Measurements from ENCODE around the gene NID2.

The NID2 gene, protein sequence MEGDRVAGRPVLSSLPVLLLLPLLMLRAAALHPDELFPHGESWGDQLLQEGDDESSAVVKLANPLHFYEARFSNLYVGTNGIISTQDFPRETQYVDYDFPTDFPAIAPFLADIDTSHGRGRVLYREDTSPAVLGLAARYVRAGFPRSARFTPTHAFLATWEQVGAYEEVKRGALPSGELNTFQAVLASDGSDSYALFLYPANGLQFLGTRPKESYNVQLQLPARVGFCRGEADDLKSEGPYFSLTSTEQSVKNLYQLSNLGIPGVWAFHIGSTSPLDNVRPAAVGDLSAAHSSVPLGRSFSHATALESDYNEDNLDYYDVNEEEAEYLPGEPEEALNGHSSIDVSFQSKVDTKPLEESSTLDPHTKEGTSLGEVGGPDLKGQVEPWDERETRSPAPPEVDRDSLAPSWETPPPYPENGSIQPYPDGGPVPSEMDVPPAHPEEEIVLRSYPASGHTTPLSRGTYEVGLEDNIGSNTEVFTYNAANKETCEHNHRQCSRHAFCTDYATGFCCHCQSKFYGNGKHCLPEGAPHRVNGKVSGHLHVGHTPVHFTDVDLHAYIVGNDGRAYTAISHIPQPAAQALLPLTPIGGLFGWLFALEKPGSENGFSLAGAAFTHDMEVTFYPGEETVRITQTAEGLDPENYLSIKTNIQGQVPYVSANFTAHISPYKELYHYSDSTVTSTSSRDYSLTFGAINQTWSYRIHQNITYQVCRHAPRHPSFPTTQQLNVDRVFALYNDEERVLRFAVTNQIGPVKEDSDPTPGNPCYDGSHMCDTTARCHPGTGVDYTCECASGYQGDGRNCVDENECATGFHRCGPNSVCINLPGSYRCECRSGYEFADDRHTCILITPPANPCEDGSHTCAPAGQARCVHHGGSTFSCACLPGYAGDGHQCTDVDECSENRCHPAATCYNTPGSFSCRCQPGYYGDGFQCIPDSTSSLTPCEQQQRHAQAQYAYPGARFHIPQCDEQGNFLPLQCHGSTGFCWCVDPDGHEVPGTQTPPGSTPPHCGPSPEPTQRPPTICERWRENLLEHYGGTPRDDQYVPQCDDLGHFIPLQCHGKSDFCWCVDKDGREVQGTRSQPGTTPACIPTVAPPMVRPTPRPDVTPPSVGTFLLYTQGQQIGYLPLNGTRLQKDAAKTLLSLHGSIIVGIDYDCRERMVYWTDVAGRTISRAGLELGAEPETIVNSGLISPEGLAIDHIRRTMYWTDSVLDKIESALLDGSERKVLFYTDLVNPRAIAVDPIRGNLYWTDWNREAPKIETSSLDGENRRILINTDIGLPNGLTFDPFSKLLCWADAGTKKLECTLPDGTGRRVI (N-terminal part only)

DNA sequence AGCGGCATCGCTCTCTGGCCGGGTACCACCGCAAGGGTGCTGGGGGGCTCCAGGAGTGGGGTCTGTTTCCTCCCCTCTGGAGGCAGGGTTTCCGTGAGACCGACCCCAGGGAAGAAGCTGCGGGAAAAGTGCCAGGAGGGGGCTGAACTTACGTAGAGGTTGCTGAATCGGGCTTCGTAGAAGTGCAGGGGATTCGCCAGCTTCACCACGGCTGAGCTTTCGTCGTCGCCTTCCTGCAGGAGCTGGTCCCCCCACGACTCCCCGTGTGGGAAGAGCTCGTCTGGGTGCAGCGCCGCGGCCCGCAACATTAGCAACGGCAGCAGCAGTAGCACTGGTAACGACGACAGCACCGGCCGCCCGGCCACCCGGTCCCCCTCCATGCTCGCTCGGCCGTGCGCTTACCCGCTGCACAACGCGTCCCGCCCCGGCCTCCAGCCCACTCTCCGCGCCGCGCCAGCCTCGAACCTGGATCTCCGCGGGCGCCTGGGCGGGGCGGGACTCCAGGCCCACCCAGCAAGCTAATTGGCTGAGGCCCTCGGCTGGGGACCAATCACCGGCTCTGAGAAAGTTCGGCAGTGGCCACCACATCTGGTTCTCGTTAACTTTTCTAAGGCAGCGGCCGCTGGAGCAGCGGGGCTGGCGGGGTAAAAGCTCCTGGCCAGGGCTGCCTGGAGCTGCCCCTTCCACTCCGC, at the start of gene NID2:
Gene NID2 (minus strand): TSS at position 445 of the 692 bp plus-strand sequence. CDS start 65 bp downstream, at position 380.
- no peak for DNase-seq

DNA sequence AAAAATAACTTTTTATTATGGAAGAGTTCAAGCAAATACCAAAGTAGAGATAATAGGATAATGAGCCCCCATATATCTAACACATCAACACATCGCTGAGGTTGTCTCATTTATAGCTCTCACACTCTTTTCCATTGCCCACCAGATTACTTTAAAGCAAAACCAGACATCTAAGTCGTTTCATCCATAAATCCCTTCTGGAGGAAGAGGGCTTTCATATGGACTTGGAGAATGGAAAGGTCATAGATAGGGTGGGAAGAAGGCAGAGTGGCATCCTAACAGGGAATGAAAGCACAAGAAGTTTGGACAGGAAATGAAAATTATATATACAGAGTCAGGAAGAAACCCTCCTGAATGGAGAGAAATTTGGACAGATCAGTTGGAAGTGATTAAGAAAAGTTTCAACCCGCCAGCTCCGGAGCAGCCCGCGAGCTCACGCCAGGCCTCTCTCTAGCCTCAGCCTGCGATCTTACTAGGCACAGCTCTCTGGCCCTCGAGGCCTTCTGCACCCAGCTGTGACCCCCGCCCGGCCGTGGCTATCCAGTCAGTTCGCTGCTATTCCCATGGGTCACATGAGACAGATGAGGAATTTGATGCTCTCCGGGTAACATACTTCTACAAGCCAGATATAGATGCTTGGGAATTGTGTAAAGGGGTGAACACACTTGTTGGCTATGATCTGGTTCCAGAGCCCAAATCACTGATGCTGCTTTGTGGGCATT, 48.4 kb upstream of the NID2 start:
- no peak for DNase-seq

DNA sequence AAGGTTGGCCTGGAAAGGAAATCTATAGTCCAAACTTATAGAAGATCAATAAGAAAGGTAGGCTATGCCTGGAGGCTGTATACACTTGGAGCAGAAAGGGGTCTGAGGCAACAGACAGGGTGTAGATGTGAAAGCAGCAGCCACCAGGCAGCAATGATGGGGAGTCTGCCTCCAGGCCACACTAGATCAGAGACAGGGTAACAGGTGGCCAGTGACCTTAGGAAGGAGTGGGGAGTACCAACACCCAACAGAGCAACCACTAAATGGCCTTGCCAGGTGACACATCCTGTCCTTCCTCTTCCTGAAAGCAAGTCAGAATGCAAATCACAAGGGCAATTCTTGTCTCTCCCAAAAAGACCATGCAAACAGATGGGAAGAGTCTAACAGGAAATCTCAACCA, 46.4 kb upstream of the NID2 start:
- DNase-seq = no peak

DNA sequence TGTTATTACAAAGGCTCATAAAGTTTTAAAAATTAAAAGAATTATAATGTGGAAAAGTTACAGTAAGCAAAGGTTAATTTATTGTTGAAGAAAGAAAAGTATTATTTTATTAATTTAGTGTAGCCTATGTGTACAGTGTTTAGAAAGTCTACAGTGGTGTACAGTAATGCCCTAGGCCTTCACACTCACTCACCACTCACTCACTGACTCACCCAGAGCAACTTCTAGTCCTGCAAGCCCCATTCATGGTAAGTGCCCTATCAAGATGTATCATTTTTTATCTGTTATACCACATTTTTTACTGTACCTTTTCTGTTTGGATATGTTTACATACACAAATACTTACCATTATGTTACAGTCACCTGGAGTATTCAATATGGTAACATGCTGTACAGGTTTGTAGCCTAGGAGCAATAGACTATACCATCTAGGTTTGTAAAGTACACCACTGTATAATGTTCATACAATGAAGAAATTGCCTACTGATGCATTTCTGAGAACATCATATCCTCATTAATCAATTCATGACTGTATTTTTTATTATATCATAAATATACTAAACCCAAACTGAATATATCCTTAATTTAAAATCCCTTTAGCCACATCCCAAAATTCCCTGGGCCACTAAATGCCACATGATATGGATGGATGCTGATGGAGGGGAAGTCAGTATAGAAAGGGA, 43.6 kb upstream of the NID2 start:
- DNase-seq = no peak

DNA sequence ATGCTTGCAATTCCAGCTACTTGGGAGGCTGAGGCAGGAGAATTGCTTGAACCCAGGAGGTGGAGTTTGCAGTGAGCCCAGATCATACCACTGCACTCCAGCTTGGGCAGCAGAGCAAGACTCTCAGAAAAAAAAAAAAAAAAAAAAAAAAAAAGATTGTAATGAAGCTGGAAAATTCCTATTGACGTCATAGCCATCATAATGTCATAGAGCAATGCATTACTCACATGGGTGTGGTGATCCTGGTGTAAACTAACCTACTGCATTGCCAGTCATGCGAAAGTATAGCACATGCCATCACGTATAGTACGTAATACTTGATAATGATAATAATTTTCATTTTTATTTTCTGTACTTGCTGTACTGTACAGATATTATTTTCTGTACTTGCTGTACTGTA, 42.7 kb upstream of the NID2 start:
- no peak for DNase-seq

DNA sequence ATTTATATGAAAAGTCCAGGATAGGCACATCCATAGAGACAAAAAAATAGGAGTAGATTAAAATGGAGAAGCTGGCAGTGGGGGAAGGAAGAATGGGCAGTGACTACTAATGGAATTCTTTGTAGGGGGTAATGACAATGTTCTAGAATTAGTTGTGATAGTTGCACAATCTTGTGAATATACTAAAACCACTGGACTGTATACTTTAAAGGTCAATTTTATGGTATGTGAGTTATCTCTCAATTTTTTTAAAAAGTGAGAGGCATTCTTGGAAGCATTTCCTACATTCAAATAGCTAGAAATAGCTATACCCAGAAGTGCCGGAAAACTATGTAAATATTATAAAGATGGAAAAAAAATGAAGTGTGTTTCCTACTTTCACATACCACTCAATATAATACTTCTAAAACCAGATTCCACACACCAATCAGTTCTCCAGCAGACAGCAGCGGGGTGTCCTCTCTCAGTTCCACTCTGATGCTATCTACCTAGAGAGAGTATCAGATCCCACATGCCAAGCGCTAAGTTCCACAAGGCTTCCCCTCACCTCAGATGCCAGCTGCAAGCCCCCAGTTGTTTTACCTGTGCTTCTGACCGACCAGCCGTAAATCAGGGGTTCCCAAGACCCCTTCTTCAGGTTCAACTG, 41.7 kb upstream of the NID2 start:
- no peak for DNase-seq

DNA sequence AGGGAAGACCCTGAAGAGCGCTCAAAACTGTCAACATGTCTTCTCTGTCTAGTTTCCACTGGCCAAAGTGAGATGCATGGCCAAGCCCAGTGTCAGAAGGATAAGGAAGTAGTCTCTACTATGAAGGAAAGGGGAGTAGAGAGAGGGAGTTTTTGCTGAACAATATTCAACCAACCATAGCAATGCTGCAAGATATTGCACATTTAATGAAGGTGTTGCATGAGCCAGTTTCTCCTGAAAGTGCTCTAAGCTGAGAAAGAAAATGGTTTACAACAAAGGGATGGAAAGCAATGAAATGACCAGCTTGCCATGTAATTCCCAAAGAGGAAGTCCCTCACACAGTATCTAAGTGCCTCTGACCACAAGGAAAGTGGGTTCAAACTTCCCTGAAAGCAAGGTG, 40.0 kb upstream of the NID2 start:
- no peak for DNase-seq

DNA sequence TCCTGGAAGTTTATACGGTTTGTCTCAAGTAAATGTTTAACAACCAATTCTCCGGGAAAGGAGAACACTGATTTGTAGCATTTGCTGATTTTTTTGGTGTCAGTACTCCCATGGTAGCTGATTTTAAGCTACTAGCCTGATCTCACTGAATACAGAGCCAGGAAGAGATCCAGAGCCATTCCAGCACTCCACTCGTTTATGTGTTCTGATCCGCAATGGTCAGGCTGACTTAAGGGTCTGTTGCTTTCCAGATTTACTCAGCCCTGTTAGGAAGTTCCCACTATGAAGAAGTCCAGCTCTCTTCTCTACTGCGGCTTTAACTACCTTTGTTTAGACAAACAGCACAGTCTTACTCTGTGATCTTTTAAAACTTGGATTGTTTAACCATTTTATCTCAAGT, 38.0 kb upstream of the NID2 start:
- no peak for DNase-seq

DNA sequence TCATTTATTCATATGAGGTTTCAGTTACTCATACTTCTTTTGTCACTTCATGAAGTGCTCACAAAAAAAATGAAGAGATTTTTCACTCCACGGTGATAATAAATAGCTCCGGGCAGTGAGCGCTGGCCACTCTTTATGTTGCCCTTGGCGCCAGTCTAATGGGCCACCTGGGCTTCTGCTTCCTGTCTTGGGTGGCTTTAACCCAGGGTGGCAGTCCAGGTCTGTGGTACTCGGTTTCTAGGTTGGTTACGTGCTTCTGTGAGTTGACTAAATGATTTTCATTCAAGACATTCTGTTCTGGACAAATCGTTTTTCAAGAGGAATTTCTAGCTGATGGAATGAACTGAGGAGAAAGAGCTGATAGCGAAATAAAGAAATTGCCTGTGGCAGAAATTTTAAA, 34.6 kb upstream of the NID2 start:
- no peak for DNase-seq

DNA sequence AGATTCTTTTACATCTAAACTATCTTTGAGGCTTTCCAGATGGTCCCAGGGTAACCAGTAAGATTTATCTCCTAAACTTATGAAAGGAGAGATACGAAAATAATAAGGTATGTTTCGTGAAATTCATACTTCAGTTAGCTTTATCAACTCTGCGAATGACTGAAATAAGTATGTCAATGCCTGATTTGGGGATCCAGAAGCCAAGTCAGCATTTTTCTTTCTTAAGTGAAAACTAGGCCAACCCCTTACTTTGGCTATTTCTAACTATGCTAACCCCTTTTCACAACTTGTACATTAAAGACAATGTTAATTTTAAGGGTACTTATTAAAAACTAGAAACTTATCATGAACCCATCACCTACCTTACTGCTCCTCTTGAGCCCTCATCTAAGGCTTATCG, 26.9 kb upstream of the NID2 start:
- DNase-seq = no peak

DNA sequence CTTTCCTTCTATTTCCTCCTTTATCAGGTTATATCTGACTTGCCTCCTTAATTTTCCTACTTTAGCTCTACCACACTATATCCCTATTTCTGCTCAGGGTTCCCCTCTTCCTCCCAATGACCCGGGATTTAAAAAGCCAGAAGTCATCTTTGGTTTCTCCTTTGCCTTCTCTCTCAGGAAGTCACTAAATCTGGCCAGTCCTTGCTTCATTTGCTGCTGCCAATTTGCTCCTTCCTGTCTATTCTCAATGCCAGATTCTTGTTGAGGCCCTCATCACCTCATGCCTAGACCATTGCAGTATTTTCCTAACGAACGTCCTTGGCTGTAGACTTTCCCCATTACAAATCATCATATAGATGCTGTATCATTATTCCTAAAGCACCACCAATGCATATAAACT, 26.5 kb upstream of the NID2 start:
- DNase-seq = no peak

DNA sequence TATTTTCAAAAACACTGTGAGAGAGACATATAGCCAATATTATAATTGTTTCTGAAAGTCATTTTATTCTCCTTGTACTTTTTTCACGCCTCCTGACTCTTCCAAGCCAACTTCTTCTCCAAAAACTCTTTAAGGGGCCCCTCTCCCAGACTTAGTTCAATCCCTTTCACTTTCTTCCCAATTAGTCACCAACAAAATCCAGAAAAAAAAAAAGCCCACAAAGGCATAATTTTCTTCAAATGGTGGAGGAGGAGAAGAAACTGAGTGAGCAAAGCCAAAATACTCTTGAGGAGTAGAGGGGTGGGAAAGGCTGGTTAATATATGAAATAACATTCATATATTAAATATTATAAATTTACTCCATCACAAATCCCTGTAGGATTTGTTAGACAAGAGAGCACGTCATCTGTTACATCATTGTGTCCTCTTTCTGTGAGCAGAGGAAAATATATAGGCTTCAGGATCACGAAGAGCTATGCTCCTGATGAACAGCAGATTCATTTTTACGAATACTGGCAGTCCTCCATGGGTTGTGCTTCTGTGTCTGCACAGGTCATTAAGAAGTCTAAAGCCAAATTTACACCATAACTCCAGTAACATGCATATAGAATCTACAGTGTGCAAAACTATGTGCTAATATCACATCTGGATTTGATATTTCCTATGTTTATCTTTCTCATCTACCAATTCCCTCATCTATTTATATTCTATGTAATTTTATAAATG, 25.9 kb upstream of the NID2 start:
- no peak for DNase-seq

DNA sequence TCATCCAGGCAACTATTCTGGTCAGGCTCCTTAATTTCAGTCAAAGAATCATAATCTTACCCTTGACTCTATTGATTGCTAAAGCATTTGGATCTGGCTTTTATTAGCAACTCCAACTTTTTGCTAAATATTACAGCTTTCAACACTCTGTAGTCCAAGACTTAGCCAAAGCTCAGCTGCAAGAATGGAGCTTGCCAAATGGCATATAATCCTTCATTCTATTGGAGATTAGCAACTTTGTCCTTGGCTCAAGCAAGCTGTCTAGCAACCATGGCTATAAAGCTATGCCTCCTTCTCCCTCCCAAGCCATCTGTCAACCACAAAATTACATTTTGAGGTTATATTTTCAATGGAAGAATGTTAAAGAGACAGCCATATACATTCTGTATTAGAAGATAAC, 23.1 kb upstream of the NID2 start:
- no peak for DNase-seq

DNA sequence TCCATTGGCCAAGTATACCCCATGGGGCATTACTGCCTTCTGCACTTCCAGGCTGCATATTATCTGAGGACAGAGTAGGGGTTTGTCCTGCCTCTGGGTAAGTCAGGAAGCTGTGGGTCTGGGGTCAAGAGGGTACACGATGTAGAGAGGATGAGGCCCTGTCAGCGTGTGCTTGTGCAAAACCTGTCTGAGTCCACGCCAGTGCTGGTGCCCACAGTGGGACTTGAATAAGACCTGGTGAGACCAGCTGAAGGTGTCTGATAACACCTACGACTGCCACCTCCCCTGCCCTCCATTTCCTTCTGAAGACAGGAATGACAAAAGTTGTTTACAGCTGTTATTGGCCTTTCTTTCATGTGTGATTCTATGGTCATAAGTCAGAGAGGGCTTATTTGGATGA, 22.1 kb upstream of the NID2 start:
- DNase-seq = no peak

DNA sequence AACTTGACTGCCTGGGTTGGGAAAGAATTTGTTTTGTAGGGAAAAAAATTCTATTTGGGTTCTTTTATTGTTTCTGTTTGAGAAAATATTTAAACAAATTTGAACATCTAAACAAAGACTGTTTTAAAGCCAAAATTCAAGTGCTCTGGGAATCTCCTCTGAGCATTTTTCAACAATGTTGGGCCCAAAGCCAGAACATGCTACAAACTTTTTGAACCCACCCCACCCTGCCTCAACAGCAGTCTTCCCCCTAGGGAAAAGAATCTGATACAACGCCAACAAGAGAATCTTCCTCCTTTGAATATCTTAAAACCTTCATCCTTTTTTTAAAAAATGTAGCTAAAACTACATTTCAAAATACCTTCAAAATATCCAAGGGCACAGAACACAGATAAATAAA, 20.4 kb upstream of the NID2 start:
- no peak for DNase-seq

DNA sequence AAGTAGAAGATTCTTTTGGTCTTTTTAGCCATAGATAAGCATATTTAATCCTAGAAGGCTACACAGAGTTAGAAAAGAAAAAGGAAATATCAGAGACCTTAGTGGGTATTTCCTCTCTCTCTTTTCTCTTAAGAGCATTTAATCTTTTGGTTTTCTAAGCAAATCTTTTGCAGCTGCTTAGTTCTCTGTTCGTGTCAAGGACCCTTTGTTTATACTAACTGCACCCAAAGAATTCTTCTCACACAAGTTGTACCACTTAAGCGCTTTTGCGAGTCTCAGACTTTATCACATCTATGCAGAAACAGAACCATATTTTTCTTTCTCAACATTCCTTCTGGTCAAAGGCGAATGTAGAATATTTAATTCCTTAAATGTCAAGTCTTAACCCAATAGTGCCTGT, 17.9 kb upstream of the NID2 start:
- DNase-seq = no peak

DNA sequence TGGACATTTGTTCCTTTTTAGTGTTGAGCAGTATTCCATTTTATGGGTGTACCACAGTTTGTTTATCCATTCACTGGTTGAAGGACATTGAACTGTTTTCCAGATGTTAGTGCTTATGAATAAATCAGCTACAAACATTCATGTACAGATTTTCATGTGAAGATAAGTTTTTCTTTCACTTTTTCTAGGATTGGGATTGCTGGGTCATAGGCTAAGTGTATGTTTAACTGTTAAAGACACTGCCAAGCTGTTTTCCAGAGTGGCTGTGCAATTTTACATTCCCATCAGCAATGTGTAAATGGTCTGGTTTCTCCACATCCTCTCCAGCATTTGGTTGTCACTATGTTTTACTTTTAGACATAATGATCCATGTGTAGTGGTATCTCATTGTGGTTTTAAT, 14.0 kb upstream of the NID2 start:
- DNase-seq = no peak

DNA sequence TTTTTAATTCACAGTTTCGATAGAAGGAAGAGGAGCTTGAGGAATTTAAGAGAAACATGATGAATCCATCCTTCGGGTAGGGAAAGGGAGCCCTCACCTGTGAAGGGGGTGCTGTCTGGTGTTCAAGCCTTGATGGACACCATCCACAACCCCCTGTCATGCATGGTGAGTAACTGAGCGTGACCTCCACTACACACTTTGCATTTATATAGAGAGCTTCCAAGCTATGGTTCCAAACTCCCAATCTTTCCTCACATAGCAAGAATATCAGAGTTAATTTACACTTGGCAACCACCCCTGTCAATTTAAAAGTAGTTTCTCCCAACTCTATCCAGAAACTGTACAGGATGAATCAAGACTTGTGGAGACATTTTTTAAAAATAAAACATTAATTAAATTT, 13.1 kb upstream of the NID2 start:
- no peak for DNase-seq

DNA sequence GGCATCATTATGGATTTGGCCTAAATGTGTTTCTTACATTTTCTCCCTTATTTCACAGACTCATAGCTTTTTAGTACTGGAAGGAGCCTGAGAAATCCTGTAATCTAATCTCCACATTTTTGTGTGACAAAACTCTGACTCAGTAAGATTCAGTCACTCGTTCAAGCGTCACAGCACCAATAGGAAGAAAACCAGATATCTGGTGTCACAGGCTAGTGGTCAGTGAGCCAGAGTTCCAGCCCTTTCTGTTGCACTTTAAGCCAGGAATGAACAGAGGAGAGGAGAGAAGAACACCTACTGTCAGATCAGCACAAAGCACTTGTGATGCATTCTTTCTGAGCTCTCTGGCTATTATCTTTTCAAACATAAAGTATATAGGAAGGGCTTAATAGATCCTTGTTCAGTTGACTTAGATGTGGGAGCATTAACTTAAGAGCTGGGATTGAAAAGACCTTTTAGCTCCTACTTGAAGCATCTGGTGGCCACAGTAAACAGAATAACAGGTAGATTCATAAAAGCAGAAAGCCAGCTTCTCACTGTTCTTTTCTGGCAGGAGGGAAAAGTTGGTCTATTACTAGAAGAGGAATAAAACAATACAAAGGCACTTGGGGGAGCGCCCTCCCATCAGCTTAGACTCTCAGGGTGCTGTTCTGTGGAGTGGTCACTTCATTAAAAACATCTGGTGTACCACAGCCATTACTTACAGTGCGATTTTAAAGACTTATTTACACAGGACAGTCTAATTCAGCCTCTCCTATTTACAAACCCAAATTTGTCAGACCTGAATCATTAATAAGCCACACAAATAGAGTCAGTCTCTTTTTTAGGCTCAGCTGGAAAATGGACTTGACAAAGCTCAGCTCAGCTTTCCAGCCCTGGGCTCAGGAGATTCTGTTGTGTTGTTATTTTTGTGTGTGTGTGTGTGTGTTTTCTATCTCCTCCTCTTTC, 12.2 kb upstream of the NID2 start:
- no peak for DNase-seq

Data from SIG-M5 (cell line).